KMS-11 (cell line): ENCODE data around the gene C10orf105.

Source experiments
- H2AFZ ChIP-seq: fragments of 200-600 bp; sonication (generic); 2 replicates; pipeline ENCODE4 v1.6.1; 2016; ENCODE audit warnings: antibody characterized with exemption, mixed run types, low read depth
- H3K27ac ChIP-seq: fragments of 200-600 bp; sonication (generic); 2 replicates; pipeline ENCODE4 v1.6.1; 2016; ENCODE audit warnings: mild to moderate bottlenecking, mixed run types
- H3K27me3 ChIP-seq: fragments of 200-600 bp; sonication (generic); 2 replicates; pipeline ENCODE4 v1.6.1; 2017; ENCODE audit warnings: mild to moderate bottlenecking, low read depth, mixed run types, moderate library complexity; ENCODE audit not compliant: insufficient read depth
- H3K36me3 ChIP-seq: fragments of 200-600 bp; sonication (generic); 2 replicates; pipeline ENCODE4 v1.6.1; 2017; ENCODE audit warnings: mild to moderate bottlenecking, mixed run types; ENCODE audit not compliant: insufficient read depth
- H3K4me1 ChIP-seq: fragments of 200-600 bp; sonication (generic); 2 replicates; pipeline ENCODE4 v1.6.1; 2016; ENCODE audit warnings: mild to moderate bottlenecking, low read depth, mixed run types; ENCODE audit not compliant: poor library complexity, severe bottlenecking
- H3K4me2 ChIP-seq: fragments of 200-600 bp; sonication (generic); 2 replicates; pipeline ENCODE4 v1.7.0; 2016; ENCODE audit warnings: mild to moderate bottlenecking, mixed run types
- H3K4me3 ChIP-seq: fragments of 200-600 bp; sonication (generic); IDR thresholded peaks from 2 replicates; pipeline ENCODE4 v1.6.1; 2017; ENCODE audit warnings: low read depth, low read length, mixed read lengths; ENCODE audit not compliant: insufficient read depth
- H3K79me2 ChIP-seq: fragments of 200-600 bp; sonication (generic); 2 replicates; pipeline ENCODE4 v1.6.1; 2016; ENCODE audit warnings: low read depth, mixed run types; ENCODE audit not compliant: insufficient read depth
- H3K9ac ChIP-seq: fragments of 200-600 bp; sonication (generic); 2 replicates; pipeline ENCODE4 v1.6.1; 2016; ENCODE audit warnings: mild to moderate bottlenecking, mixed run types
- H4K20me1 ChIP-seq: fragments of 200-600 bp; sonication (generic); 2 replicates; pipeline ENCODE4 v1.6.1; 2016; ENCODE audit warnings: mild to moderate bottlenecking, mixed run types; ENCODE audit not compliant: insufficient read depth
- TF ChIP-seq, protein P1 (sequence below): fragments of 200-600 bp; sonication (generic); conservative IDR thresholded peaks from 2 replicates; pipeline ENCODE4 v1.6.1; 2017; ENCODE audit warnings: low read depth, mild to moderate bottlenecking, antibody characterized with exemption, low read length, moderate library complexity, mixed read lengths

The C10orf105 gene

DNA sequence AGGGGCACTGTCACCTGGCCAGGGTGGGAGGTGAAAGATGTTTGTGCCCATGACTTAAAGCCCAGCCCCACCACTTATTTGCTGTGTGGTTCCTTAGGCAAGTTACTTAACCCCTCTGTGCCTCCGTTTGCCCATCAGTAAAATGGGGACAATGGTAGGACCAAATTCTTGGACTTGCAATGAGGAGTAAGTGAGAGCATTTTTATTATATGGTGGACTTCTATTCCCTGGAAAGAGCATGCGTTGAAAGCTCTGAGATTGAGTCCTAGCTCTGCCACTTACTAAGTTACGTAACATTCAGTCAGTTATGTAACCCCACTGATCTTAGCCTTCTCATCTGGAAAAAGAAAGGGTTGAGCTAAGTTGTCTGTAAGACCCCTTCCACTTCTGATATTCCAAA lies 35.0 kb upstream of the C10orf105 start:
- no peak overlapping the region for H3K4me3 ChIP-seq
- no peaks in the 10 kb centered on the region for H3K79me2 ChIP-seq
- H3K9ac ChIP-seq, result no peak overlapping the region
- H3K27ac ChIP-seq, result no peak overlapping the region
- H3K36me3 ChIP-seq, result no peaks in the 10 kb centered on the region
- peaks cover 41% of the 10 kb centered on the region for H3K27me3 ChIP-seq
- H3K4me1 ChIP-seq, result no peaks in the 10 kb centered on the region
- H3K4me2 ChIP-seq, result no peak overlapping the region
- H4K20me1 ChIP-seq, result no peaks in the 10 kb centered on the region
- no peak overlapping the region for H2AFZ ChIP-seq
- TF ChIP-seq, protein P1, sequence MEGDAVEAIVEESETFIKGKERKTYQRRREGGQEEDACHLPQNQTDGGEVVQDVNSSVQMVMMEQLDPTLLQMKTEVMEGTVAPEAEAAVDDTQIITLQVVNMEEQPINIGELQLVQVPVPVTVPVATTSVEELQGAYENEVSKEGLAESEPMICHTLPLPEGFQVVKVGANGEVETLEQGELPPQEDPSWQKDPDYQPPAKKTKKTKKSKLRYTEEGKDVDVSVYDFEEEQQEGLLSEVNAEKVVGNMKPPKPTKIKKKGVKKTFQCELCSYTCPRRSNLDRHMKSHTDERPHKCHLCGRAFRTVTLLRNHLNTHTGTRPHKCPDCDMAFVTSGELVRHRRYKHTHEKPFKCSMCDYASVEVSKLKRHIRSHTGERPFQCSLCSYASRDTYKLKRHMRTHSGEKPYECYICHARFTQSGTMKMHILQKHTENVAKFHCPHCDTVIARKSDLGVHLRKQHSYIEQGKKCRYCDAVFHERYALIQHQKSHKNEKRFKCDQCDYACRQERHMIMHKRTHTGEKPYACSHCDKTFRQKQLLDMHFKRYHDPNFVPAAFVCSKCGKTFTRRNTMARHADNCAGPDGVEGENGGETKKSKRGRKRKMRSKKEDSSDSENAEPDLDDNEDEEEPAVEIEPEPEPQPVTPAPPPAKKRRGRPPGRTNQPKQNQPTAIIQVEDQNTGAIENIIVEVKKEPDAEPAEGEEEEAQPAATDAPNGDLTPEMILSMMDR, result no peak

DNA sequence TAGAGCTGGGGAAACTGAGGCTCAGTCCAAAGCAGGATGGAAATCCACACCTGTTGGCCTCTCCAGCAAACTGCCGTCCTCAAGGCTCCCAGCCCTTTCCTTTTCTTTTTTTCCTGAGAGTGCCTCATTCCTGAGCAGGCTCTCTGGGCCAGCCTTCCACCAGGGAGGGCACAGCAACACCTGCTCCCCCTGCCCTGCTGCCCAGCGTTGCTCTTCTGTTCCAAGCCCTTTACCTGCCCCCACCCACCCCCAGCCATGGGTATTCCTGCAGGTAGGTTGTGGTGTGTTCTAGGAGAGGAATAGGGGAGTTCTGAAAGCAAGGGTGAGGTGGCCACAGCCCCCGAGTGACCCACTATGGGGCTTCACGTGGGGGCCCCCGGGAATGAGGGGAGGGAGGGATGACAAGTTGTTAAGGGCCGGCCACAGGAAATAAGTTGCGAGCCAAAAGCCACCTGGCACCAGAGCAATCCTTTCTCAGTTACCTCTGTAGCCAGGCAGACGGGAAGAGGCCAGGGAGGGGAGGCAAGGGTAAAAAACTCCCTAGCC lies 34.5 kb upstream of the C10orf105 start:
- Histone ChIP-seq H3K4me3 (no peak overlapping the region), H3K4me2 (no peak overlapping the region), H3K9ac (no peak overlapping the region), H4K20me1 (no peaks in the 10 kb centered on the region), H3K27me3 (peaks cover 39% of the 10 kb centered on the region), H3K4me1 (no peaks in the 10 kb centered on the region), H3K27ac (no peak overlapping the region), H3K36me3 (no peaks in the 10 kb centered on the region), H2AFZ (no peak overlapping the region), H3K79me2 (no peaks in the 10 kb centered on the region)
- TF ChIP-seq, protein P1, result no peak

DNA sequence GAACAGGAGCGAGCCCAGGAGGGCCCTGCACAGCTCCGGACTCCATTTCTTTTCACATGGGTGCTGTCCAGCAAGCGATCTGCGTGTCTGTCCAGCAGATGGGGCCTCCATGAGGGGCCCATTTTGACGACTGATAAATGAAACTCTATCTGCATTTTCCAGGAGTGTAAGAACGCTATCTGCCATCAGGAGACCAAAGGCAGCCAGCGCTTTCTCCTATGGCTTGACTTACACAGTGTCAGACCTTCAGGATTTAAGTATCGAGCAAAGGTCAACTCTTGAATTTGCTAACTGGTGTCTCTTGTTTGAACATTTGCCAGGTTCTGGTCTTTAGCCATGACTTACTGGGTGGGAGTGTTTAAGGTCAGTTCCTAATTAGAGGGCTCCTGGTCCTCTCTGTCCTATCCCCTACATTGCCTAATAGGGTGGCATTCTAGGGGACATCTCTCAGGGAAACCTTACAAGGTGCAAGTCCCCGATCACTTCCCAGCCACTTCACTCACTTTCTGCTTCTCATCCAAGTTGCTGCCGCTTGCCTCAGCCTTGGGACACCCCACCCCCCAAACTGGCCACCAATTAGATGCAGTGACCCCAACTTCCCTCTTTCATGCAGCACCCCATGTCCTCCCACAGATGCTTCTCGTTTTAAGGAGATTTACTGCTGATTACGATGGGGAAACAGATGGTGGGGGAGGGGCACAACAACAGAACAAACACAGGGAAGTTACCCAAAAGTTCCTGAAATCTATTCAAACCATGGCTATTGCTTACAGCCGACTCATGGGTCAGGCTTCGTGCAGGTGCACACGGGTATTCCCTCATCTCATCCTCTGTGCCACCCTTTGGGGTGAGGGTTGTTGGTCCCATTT lies 33.7 kb upstream of the C10orf105 start:
- H3K36me3 ChIP-seq, result no peaks in the 10 kb centered on the region
- no peak overlapping the region for H2AFZ ChIP-seq
- no peak overlapping the region for H3K4me3 ChIP-seq
- no peaks in the 10 kb centered on the region for H3K79me2 ChIP-seq
- H3K27me3 ChIP-seq, result peaks cover 37% of the 10 kb centered on the region
- no peak overlapping the region for H3K9ac ChIP-seq
- H4K20me1 ChIP-seq, result no peaks in the 10 kb centered on the region
- no peak overlapping the region for H3K27ac ChIP-seq
- H3K4me2 ChIP-seq, result no peak overlapping the region
- TF ChIP-seq, protein P1, result no peak
- no peaks in the 10 kb centered on the region for H3K4me1 ChIP-seq

DNA sequence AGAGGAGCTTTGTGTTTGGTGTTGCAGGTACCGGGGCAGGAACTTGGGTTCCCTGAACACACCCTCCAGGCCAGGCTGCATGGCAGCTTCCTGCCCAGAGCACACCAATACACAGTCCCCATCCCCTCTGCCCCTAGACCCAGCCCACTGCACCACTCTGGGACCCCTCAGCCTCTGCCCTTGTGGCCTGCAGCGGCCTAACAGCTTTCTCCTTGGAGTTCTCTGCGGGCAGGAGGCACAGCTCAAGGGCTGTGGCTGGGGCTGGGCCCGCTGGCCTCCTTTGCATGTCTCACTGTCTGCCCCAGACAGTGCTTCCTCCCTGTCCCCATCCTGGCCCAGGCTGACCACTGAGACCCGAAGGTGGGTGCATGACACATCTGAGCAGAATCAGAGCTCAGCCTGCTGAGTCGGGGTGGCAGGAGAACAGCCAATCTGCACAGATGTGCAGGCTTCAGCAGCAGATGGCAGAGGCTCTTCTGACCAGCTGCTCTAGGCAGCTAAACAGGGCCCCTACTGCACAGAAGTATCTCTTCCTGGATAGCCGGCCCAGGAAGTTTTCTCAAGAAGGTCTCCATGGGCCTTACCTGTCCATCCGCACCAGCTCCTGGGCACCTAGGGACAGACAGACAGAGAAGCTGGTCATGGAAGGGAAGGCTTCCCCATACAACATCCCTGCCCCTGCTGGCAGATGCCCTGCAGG lies 33.0 kb upstream of the C10orf105 start:
- H3K9ac ChIP-seq, result no peak overlapping the region
- H3K27ac ChIP-seq, result no peak overlapping the region

More for the DNA sequence above, 33.0 kb upstream of the C10orf105 start:
- TF ChIP-seq, protein P1, result no peak
- peaks cover 37% of the 10 kb centered on the region for H3K27me3 ChIP-seq
- H3K4me1 ChIP-seq, result no peaks in the 10 kb centered on the region
- no peak overlapping the region for H2AFZ ChIP-seq
- no peaks in the 10 kb centered on the region for H4K20me1 ChIP-seq
- H3K4me2 ChIP-seq, result no peak overlapping the region
- no peaks in the 10 kb centered on the region for H3K79me2 ChIP-seq
- H3K4me3 ChIP-seq, result no peak overlapping the region
- no peaks in the 10 kb centered on the region for H3K36me3 ChIP-seq
